Ovary (tissue), 3 donors: ENCODE measurements around the gene GABPB2.
A peak's percentile ranks its signal among the peaks of the same experiment; 100 is the strongest.

ENCODE experiments used
- CTCF ChIP-seq, 3 donors: fragments of 450-650 bp in 2 of 3; fragments of 200-600 bp in 1 of 3; IDR thresholded peaks; one replicate each; pipeline versions ENCODE4 v1.5.1 to v1.8.0; 2016 to 2022; ENCODE audit warnings: antibody characterized with exemption in 3 of 3, mild to moderate bottlenecking in 1 of 3
- EP300 ChIP-seq: sonication (generic); formaldehyde crosslinking; IDR thresholded peaks from one replicate; pipeline ENCODE4 v1.6.1; 2017; ENCODE audit warnings: antibody characterized with exemption
- POLR2A ChIP-seq: fragments of 450-650 bp; IDR thresholded peaks from one replicate; pipeline ENCODE4 v1.6.1; 2017; ENCODE audit warnings: antibody characterized with exemption, mild to moderate bottlenecking, moderate library complexity
- donor health status: DM: no; HTN: no; CAD: no.

DNA sequence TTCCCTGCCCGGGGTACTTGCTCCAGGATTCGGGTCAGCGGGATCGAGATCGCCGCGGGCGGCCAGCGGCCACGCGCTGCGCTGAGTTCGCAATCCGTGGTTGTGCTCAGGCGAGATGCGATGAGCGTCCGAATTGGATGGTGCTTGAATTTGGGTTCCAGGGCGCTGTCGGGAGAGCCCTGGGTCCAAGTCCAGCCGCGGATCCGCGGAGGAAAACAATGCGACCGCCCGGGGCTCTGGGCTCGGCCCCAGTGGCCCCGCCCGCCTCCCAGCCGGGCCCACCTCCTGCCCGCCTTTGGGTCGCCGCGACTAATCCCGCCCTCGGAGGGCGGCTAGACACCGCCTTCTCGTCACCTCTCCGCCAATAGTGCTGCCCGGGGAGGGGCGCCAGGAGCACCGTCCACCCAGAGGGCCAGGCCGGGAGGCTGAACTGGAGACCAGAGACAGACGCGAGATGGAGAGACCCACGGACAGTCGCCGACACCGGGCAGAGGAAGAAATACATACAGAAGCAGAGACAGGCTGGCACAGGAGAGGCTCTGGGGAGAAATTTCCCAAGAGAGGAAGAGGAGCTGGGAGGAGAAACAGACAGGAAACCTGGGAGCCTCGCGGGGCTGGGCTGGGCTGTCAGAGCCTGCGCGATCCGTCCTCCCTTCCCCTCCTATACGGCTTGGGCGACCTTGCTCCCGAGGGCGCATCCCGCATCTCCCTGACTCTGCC is 76.0 kb downstream of the GABPB2 start, which contains the start of gene SEMA6C:
- TF ChIP-seq CTCF (IDR thresholded peaks at IDR 0.05) (no peak), POLR2A (peak; percentile 72), EP300 (no peak)
